Tibial nerve (tissue), 4 donors: ENCODE measurements around the gene RUNX1.

Source experiments
- CTCF ChIP-seq, 5 experiments: fragments of 200-600 bp in 3 of 5; fragments of 450-650 bp in 2 of 5; sonication (generic) in 3 of 5; IDR thresholded peaks; one replicate each; pipeline ENCODE4 v1.5.1; 2016 to 2019; ENCODE audit warnings: antibody characterized with exemption in 5 of 5, mild to moderate bottlenecking in 3 of 5, moderate library complexity in 2 of 5
- EP300 ChIP-seq, 2 donors: sonication (generic); formaldehyde crosslinking; IDR thresholded peaks; one replicate each; pipeline ENCODE4 v1.6.1; 2017; ENCODE audit warnings: antibody characterized with exemption in 2 of 2, mild to moderate bottlenecking in 1 of 2
- POLR2A ChIP-seq, 2 donors: fragments of 450-650 bp; IDR thresholded peaks; one replicate each; pipeline ENCODE4 v1.6.1; 2017; ENCODE audit warnings: antibody characterized with exemption in 2 of 2, mild to moderate bottlenecking in 2 of 2, moderate library complexity in 2 of 2

- no peak for TF ChIP-seq POLR2A (IDR thresholded peaks at IDR 0.05)
- TF ChIP-seq EP300 (IDR thresholded peaks at IDR 0.05), result peak in 1 of 2 donors; percentile 60
- TF ChIP-seq CTCF (IDR thresholded peaks at IDR 0.05), result no peak
Measured at GRCh38 chr21:34743831-34744230, 305.3 kb downstream of the RUNX1 start.
